ENCODE data around the gene ZNF189.
A peak's percentile ranks its signal among the peaks of the same experiment; 100 is the strongest.

Gene ZNF189

GRCh38 chr9:101453776-101454570, 55.3 kb downstream of the ZNF189 start:
- no peak for DNase-seq

- no peak for DNase-seq
Observed at GRCh38 chr9:101455656-101456240, 57.1 kb downstream of the ZNF189 start.

- no peak for DNase-seq
Observed at GRCh38 chr9:101457003-101457402, 58.4 kb downstream of the ZNF189 start.

- DNase-seq = peak in 2 of 14 donors; percentile 29 to 67
Observed at GRCh38 chr9:101458963-101459631, 60.4 kb downstream of the ZNF189 start.

Data from C1 segment of cervical spinal cord (tissue), 14 donors.